GM03348 (cell line): ENCODE measurements around the gene PPIH.
"Not testable (repeated sequence)": the region's sequence is repeated elsewhere in the genome, so short reads cannot be mapped to it uniquely, and the experiment has no call there.

Experiments used
- DNase-seq: peaks from one replicate; pipeline ENCODE4 v3.0.0; 2012; ENCODE audit warnings: low spot score

The PPIH gene

DNA sequence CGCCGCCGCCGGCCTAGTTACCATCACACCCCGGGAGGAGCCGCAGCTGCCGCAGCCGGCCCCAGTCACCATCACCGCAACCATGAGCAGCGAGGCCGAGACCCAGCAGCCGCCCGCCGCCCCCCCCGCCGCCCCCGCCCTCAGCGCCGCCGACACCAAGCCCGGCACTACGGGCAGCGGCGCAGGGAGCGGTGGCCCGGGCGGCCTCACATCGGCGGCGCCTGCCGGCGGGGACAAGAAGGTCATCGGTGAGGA is 24.2 kb downstream of the PPIH start:
- not testable (repeated sequence) for DNase-seq

DNA sequence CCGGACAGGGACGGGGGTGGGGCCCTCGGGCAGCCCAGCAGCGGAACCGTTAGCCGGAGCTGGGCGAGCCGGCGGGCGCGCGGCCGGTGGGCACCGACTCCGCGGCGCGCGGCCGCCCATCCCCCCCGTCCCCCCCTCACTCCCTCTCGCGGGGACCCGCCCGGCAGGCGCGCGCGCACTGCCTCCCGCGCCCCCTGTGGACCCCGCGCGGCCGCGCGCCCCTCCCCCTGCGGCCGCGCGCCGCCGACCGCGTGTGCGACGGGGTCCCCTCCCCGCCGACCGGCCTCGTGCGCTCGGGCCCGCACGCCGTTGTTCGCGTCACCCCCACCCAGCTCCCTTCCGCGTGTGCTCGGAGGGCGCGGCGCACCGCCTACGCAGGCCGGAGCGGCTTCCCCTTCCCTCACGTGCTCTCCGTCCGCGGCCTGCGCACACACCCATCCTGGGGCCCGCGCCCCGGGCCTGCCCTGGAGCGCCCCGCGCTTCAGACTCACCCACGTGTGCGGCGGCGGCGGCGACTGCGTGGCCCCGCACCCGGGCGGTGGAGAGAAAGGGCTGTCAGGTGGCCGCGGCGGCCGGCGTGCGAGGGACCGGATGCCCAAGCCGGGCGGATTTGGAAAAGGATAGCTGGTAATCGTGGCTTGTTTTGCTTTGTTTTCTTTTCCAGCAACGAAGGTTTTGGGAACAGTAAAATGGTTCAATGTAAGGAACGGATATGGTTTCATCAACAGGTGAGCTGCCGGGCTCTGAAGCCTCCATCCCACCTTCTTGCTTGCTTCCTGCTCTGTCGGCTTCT is 24.7 kb downstream of the PPIH start:
- DNase-seq, result peak; percentile 90

DNA sequence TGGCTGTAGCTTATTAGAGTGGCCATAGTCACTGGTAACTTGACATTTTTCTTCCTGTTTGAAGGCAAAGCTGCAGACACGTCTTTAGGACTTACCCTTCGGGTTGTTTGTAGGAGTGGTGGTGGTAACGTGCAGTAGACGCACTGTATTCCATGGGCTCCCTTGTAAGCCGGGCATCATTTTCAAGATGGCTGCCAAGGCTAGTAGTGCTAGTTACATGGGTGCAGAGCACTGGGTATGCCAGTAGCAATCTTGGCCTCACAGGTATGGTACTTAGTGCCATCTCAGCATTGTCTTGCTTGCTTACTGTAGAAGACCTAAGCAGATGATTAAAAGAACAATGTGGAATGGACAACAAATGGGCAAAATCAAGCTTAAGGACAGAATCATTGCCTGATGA is 25.9 kb downstream of the PPIH start:
- DNase-seq, result peak; percentile 18

DNA sequence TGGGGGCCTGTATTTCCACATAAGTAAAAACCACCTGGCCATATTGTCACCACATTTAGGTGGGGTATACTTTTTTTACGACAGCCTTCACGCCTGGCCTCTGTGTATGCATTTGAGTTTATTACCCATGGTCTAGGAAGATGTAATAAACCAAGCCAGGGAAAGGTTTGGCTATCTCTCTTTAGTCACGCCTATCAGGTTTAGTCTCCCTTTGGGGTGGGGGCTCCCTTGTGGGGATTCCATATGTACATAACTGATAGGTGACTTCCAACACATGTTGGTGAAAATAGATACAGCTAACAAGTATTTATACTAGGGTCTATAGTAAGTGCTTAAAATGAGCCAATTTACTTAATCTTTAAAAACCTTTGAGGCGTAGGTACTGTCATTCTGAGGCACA is 28.2 kb downstream of the PPIH start:
- no peak for DNase-seq

DNA sequence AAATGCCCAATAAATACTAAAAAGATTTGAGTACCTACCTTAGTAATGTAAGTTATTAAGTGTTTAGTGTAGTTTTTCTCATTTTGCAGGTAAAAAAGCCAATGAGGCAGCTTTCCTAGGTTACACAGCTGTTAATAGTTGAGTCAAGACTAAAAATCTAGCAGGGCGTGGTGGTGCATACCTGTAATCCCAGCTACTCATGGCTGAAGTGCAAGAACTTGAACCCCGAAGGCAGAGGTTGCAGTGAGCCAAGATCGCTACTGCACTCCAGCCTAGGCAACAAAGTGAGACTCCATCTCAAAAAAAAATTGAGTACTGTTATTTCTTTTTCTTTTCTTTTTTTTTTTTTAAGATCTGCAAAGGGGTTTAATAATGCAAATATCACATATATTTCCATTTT is 31.7 kb downstream of the PPIH start:
- no peak for DNase-seq

- DNase-seq, result no peak
Observed at GRCh38 chr1:42690477-42691156, 32.4 kb downstream of the PPIH start.

DNA sequence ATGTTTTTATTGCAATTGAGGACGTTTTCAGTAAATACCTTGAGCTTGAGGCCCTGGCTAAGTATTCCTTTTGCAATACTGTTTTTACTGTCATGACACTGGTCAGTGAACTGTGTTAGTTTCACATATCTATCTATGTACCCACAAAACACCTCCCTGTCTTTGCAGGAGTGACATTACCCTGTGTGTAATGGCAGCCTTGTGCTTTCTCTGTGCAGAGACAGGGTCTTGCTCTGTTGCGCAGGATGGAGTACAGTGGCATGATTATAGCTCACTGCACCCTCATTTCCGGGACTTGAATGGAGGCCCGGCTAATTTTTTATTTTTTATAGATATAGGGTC is 32.9 kb downstream of the PPIH start:
- no peak for DNase-seq

DNA sequence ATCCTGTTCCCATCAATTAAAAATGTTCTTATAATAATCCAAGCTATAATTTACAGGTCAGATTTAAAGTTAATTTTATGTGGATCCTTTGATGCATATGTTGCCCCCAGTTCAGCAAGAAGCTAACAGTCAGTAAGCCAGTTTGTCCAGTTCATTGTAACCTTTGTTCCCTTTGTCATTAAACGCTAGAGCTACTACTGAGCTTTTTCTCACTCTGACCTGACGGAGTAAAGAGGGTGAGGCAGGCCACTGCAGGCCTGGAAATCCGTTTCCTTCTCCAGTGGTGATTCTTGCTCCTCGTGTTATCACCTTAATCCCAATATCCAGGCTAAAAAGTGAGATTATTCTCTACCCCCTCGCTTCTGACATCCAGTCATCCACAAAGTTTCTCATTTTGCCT is 34.2 kb downstream of the PPIH start:
- no peak for DNase-seq

- no peak for DNase-seq
Observed at GRCh38 chr1:42692911-42693310, 34.7 kb downstream of the PPIH start.

GRCh38 chr1:42698081-42698813 is 40.0 kb downstream of the PPIH start:
- no peak for DNase-seq

DNA sequence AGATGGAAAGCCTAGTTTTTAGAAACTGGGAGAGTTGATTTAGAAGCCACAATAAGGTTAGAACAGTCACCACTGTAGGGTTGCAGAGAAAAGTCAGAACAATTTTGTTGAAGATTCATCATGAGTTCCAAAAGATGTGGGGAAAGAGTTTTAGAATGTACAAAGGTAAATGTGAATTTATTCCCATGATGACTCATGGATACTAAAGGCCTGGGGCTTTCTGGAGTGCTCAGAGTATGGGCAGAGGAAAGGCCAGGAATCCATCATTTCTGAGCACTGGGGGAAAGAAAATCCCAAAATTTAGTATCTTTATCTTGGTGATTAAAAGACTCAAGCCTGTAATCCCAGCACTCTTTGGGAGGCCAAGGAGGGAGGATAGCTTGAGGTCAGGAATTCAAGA is 41.8 kb downstream of the PPIH start:
- DNase-seq, result no peak

GRCh38 chr1:42703888-42704464 is 45.8 kb downstream of the PPIH start:
- DNase-seq, result no peak

- not testable (repeated sequence) for DNase-seq
Observed at GRCh38 chr1:42712808-42713207, 54.6 kb downstream of the PPIH start.

- DNase-seq, result no peak
Observed at GRCh38 chr1:42713293-42713692, 55.1 kb downstream of the PPIH start.

- DNase-seq, result not testable (repeated sequence)
Observed at GRCh38 chr1:42714441-42714840, 56.2 kb downstream of the PPIH start.

DNA sequence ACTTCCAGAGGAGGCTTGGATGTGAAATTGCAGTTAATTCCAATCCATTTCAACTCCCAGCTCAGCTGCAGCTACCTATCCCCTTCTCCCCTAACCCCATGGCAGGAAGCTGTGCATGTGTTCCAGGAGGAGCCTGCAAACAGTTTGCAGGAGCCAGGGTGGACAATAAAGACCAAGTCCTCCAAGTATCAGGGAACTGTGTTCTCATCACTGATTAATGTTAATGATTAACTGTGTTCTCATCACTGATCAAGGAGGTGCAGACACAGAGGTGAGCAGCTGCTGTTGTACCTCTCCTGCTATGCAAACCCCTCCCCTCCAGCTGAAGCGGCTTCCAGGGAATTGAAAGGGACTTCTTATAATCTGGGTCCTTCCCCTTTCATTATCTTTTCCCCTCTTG is 62.6 kb downstream of the PPIH start:
- DNase-seq, result no peak

DNA sequence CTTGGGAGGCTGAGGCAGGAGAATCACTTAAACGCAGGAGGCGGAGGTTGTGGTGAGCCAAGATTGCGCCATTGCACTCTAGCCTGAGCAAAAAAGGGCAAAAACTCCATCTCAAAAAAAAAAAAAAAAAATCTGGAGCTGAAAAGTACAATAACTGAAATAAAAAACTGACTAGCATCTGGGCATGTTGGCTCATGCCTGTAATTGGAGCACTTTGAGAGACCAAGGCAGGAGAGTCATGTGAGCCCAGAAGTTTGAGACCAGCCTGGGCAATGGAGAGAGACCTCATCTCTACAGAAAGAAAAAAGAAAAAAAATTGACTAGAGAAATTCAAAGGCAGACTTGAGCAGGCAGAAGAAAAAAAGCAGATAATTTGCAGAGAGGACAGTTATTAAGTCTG is 63.7 kb downstream of the PPIH start:
- DNase-seq, result no peak

- DNase-seq, result not testable (repeated sequence)
Observed at GRCh38 chr1:42722403-42722802, 64.2 kb downstream of the PPIH start.

DNA sequence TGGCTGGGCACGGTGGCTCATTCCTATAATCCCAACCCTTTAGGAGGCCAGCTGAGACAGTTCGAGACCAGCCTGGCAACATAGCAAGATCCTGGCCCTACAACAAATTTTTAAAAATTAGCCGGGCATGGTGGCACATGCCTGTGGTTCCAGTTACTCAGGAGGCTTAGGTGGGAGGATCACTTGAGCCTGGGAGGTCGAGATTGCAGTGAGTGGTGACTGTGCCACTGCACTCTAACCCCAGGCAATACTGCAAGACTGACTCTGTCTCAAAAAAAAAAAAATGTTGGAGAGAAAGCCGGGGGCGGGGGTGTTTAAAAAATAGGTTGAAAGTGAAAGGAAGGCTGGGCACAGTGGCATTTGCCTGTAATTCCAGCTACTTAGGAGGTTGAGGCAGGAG is 65.3 kb downstream of the PPIH start:
- DNase-seq, result no peak

DNA sequence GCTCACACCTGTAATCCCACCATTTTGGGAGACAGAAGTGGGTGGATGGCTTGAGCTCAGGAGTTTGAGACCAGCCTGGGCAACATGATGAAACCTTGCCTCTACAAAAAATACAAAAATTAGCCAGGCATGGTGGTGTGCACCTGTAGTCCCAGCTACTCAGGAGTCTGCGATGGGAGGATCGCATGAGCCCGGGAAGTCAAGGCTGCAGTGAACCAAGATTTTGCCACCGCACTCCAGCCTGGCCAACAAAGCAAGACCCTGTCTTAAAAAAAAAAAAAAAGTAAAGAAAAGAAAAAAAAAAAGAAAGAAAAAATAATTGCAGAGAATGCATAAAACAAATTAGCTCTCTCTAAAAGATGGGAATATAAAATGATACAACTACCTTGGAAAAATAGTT is 67.6 kb downstream of the PPIH start:
- not testable (repeated sequence) for DNase-seq
